ENCODE data around the gene SLC25A47. TPM values are rescaled to one million over a fixed set of nuclear protein-coding genes. Genes with fewer than 3 reads are reported as not detected.

SLC25A47 gene
- total and polyA plus RNA-seq, 2 of the 4 experiments (the other 2 are of a cell fraction), result not detected

- H4K5ac ChIP-seq (ENCODE audit: low read depth, low read length), result no peak overlapping the region
- CTCF ChIA-PET, result no interaction called here
- in situ Hi-C loops (cut with MboI; ENCODE audit: low sequenced_read_pairs), result no loop called here
Observed at GRCh38 chr14:100314724-100315123, 8.4 kb upstream of the SLC25A47 start.

More at GRCh38 chr14:100314724-100315123, 8.4 kb upstream of the SLC25A47 start:
- ATAC-seq (ENCODE audit: low read depth), result no peak
- no peak overlapping the region for H4K8ac ChIP-seq (ENCODE audit: low read depth in 2 of 2, low read length in 2 of 2)
- no peaks in the 10 kb centered on the region for H3K36me3 ChIP-seq (ENCODE audit: control insufficient read depth, insufficient read depth, low read length)
- DNase-seq, result no peak
- no peaks in the 10 kb centered on the region for H3K9me1 ChIP-seq (ENCODE audit: insufficient read depth, low read length)
- no peak overlapping the region for H3K4ac ChIP-seq (ENCODE audit: low read depth, low read length)
- H3K23ac ChIP-seq (ENCODE audit: low read depth, low read length), result no peak overlapping the region
- peaks cover 5% of the 10 kb centered on the region; the same call in 1 of the 2 replicates for H3K4me1 ChIP-seq (ENCODE audit: control insufficient read depth, insufficient read depth, low read length)
- H3K14ac ChIP-seq (replicated peaks; ENCODE audit: low read depth, low read length), result no peak overlapping the region
- H3K79me1 ChIP-seq (ENCODE audit: low read depth in 1 of 2, low read length in 2 of 2), result no peaks in the 10 kb centered on the region
- no peak overlapping the region for H3K4me2 ChIP-seq (ENCODE audit: low read depth, low read length)
- H4K20me1 ChIP-seq (ENCODE audit: insufficient read depth, low read length), result no peaks in the 10 kb centered on the region
- H3K27ac ChIP-seq (ENCODE audit: insufficient read depth, low read length), result no peak overlapping the region
- H2AK9ac ChIP-seq (replicated peaks; ENCODE audit: low read depth, low read length, poor library complexity), result no peak overlapping the region
- no peaks in the 10 kb centered on the region for H3K9me3 ChIP-seq (ENCODE audit: control insufficient read depth, insufficient read depth, low read length)
- H3K4me3 ChIP-seq (ENCODE audit: insufficient read depth, low read depth, low read length), result no peak overlapping the region
- 97% methylated on average over 5 of the region's 6 CpGs; no CpG with 5 or more reads in 1 of the 2 experiments for WGBS, 2 experiments (ENCODE audit: extremely low coverage in 2 of 2, insufficient read length in 1 of 2)
- intact Hi-C loops (cut with micrococcal nuclease), result no loop called here
- H2BK15ac ChIP-seq (ENCODE audit: low read depth, low read length), result no peak overlapping the region
- H2BK120ac ChIP-seq (ENCODE audit: low read depth, low read length), result no peak overlapping the region
- H2BK20ac ChIP-seq (ENCODE audit: low read depth, low read length), result no peak overlapping the region
- dilution Hi-C loops (cut with HindIII; ENCODE audit: low sequenced_read_pairs, unreplicated experiment), result no loop called here
- H3K9ac ChIP-seq (ENCODE audit: low read depth, low read length), result no peak overlapping the region
- no peak overlapping the region for H3K56ac ChIP-seq (ENCODE audit: extremely low read depth, insufficient read depth, low read length)
- H2AFZ ChIP-seq (replicated peaks; ENCODE audit: low read length, poor library complexity), result peak overlapping the region; percentile 23
- H2AK5ac ChIP-seq (ENCODE audit: low read depth, low read length), result no peak overlapping the region
- no peak overlapping the region for H2BK5ac ChIP-seq (ENCODE audit: low read depth, low read length, poor library complexity, severe bottlenecking)
- TF ChIP-seq MAFK (IDR thresholded peaks at IDR 0.05; ENCODE audit: low read depth, low read length), result no peak
- H4K91ac ChIP-seq (ENCODE audit: insufficient read depth, low read depth, low read length), result no peak overlapping the region
- POLR2A ChIA-PET (ENCODE audit: unreplicated experiment), result no interaction called here
- no peaks in the 10 kb centered on the region for H3K27me3 ChIP-seq (ENCODE audit: control insufficient read depth, insufficient read depth, low read length)
- H3K18ac ChIP-seq (ENCODE audit: low read depth, low read length), result no peak overlapping the region
- no TSS peak for BruUV-seq (replicated peaks)
